ENCODE results near the gene RPS6KB1.
"Not testable (repeated sequence)": the region's sequence is repeated elsewhere in the genome, so short reads cannot be mapped to it uniquely, and the experiment has no call there.

Gene RPS6KB1

DNA sequence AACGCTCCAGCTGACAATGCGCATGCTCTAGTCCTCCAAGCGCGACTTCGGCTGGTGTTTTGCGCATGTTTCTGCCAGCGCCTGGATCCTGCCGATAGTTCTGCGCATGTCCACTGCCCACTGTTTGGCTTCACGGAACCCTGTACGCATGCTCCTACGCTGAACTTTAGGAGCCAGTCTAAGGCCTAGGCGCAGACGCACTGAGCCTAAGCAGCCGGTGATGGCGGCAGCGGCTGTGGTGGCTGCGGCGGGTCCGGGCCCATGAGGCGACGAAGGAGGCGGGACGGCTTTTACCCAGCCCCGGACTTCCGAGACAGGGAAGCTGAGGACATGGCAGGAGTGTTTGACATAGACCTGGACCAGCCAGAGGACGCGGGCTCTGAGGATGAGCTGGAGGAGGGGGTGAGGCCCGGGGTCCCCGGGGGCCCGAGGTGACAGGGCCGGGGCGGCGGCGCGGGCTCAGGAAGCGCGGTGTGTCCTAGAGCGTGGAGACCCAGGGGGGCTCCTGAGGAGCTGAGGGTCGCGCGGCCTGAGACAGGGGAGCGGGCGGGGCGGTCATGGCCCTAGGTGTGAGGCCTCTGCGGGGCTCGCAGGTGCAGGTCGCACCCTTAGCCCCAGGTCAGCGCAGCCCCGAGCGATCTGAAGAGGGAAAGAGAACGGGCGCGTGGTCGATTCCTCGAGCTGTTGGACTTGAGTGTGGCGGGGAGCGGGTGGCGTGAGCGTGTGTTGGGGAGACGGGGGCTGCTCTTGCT, at the start of gene RPS6KB1, which contains the start of gene TUBD1:
TSS of gene RPS6KB1 (plus strand) at position 198 of the 752 bp plus-strand sequence. CDS start at position 262, 64 bp downstream.
TSS of gene TUBD1 (minus strand) at position 20 of the 752 bp plus-strand sequence. CDS start 1,941 bp downstream, outside the sequence.
- peak; percentile 99 for DNase-seq (ENCODE audit: low read depth)

DNA sequence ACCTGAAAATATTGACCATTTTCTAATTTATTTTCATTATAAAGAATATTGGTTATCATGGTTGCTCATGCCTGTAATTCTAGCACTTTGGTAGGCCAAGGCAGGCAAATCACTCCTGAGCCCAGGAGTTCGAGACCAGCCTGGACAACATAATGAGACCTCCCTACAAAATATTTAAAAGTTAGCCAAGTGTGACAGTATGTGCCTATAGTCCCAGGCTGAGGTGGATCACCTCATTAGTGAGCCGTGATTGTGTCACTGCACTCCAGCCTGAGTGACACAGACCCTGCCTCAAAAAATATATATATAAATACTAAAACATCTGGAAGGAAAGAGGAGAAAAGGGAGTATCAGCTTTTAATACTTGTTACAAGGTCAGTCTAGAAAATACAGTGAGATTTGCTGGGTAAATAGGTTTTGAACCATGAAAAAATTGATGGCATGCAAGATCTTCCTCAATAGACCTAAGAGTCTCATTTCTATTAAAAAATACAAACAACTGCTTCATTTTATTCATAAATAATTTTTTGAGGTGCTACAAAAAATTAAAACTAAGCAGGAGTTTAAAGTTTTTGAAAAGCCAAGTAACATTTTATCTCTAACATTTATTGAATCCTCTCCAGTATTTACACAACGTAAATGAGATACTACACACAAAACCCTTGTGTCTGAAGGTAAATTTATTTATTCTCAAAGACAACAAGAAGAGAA, 47.9 kb upstream of the RPS6KB1 start:
- no peak for DNase-seq (ENCODE audit: low read depth)

DNA sequence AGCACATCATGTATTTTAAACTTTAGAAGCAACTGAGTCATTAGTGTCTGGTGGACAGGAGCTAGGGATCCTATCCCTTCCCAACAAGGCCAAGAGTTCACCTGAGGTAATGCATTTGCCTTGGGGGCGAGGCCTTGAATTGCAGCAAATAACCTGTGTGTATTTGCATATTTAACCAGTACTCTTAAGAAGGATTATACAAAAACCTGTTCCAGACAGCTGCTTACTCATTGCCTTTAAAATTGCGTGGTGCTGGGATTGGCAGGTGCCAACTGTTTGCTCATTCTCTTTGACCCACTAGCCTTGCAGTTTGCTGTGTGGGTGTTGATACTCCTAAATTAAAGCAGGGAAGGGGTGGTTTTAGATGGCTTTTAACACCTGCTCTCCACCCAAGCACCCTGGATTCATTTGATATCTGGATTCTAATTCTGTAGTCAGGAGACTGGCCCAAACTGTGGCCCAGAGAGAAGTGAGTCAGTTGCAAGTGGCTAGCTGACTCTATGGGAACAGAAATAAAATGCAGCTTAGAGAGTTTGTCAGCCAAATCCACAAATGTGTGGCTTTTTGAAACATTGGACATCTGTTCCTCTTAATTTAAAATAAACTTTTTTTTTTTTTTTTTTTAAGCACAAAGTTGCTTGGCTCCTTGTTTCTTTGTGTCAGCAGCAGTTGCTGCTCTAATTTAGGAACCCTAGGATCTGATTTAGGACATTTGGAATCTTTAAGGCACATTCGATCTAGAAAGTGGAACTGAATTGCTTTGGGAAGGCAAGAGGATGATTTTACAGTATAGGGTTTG, 47.1 kb upstream of the RPS6KB1 start:
- DNase-seq (ENCODE audit: low read depth), result no peak

DNA sequence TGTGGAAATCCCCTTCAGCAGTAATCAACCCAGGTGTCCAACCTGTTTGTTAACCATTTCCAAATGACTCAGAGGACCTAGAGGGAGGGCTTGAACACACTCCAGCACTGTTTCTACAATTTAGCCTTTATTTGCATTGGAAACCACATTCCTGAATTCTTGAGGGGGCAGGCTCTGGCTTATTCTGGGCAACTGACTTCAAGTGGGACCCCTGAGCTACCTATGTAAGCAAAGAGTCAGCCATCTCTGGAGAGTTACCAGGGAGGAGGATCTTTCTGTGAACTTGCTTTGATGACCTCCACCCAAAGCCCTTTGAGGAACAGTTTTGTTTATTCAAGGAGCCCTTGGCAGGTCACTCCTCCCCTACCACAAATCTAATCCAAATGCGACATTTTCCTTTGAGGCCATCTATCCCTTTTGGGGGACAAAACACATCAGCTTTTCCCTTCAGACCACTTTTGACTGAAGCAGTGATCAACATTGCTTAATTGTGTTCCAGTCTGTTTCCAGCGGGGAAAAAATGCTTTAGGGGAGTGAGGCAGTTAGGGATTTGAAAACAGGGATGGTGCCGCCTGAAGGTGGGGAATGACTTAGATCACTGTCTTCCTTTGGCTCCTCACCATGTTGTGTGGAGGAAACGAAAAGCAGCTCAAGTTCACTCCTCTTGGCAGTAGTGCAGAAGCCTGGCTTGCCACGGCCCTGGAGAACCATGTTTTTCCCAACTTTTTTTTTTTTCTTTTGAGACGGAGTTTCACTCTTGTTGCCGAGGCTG, 46.3 kb upstream of the RPS6KB1 start:
- no peak for DNase-seq (ENCODE audit: low read depth)

DNA sequence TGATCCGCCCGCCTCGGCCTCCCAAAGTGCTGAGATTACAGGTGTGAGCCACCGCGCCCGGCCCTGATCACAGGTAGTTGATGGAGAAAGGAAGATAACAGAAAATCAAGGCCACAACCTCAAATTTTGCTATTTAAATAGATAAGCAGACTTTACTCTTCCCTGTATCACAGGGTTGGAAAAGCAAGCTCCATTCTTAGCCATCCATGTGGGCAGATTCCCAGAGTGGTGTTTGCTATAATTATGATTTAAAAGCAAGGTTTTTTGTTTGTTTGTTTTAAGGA, 44.6 kb upstream of the RPS6KB1 start:
- no peak for DNase-seq (ENCODE audit: low read depth)

DNA sequence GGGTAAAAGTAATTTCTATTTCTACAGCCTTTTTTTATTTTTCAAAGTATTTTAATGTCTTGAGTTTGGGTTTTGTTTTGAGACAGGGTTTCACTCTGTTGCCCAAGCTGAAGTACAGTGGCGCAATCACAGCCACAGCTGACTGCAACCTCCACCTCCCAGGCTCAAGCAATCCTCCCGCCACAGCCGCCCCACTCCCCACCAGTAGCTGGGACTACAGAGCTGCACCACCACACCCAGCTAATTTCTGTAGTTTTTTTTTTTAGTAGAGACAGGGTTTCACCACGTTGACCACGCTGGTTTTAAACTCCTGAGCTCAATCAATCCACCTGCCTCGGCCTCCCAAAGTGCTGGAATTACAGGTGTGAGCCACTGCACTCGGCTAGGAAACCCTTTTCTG, 44.1 kb upstream of the RPS6KB1 start:
- DNase-seq (ENCODE audit: low read depth), result no peak

DNA sequence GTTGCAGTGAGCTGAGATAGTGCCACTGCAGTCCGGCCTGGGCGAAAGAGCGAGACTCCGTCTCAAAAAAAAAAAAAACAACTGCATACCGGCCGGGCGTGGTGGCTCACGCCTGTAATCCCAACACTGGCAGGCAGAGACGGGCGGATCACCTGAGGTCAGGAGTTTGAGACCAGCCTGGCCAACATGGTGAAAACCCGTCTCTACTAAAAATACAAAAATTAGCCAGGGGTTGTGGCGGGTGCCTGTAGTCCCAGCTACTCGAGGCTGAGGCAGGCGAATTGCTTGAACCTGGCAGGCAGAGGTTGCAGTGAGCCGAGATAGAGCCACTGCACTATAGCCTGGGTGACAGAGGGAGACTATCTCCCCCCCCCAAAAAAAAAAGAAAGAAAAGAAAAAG, 42.6 kb upstream of the RPS6KB1 start:
- not testable (repeated sequence) for DNase-seq (ENCODE audit: low read depth)

DNA sequence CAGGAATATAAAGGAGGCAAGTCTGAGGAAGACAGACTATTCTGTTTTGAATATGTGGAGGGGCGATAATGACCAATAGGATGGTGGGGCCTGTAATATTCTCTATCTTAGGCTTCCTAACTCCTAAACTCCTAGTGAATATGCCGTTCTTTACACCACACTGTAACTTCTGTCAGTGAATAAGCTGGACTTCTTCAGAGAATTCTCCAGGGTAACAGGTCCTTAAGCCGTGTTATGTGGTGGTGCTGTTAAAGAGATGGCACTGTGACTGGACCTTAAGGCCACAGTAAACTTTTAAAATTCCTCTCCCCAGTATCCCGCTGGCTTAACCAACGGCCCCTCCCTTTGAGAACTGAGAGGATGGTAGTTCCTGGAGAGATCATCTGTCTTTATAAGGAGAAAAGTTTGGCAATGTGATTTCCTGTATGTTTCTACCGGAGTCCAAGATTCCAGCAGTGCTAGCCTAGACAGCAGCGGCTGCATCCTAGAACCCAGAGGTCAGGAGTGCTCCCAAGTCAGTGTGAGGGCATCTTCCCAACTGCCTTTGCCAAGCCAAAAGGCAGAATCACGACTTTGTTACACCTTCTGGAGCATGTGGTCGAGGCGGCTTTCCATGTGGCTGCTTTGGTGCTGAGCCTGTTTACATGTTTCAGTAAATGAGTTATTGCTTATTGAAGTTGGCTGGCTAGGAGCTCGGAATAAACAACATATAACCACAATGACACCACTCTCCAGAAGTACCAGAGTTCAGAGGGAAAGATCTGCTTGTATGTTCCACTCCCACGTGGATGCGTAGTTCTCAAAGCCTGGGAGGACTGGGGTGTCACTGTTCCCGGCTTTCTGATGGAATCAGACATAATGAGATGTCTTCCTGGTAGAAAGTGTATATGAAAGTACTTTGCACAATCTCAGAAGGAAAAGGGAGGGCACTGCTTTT, 41.2 kb upstream of the RPS6KB1 start:
- DNase-seq (ENCODE audit: low read depth), result peak; percentile 93

DNA sequence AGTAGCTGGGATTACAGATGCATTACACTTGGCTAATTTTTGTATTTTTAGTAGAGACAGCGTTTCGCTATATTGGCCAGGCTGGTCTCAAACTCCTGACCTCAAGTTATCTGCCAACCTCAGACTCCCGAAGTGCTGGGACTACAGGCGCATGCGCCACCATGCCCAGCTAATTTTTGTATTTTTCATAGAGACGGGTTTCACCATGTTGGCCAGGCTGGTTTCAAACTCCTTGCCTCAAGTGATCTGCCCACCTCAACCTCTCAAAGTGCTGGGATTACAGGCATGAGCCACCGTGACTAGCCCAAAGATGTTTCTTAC, 40.1 kb upstream of the RPS6KB1 start:
- not testable (repeated sequence) for DNase-seq (ENCODE audit: low read depth)

DNA sequence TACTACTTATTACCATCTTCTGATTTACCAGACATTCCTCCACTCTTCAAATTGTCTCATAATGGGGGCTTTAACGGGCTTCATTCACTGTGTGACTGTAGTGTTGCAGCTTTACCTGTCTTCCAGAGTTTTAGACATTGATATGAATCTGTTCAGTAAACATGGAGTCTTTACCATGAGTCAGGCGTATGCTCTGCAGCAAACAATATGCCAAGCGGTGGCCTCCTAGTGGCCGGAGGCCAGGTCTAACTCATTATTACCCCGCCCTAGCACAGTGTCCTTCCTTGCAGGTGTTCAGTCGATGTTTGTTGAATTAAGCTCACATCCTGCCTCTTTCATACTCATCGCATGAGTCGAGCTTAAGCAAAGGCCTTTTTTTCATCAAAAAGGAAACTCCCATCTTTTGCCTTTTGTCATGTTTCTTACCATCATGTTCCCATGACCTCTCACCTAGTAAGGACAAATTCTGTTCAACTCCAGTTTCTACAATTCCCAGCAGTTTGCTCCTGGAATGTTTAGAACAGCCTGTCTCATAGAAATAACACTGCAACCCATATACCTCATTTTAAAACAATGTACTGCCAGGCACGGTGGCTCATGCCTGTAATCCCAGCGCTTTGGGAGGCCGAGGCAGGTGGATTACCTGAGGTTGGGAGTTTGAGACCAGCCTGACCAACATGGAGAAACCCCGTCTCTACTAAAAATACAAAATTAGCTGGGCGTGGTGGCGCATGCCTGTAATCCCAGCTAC, 39.6 kb upstream of the RPS6KB1 start:
- DNase-seq (ENCODE audit: low read depth), result no peak

DNA sequence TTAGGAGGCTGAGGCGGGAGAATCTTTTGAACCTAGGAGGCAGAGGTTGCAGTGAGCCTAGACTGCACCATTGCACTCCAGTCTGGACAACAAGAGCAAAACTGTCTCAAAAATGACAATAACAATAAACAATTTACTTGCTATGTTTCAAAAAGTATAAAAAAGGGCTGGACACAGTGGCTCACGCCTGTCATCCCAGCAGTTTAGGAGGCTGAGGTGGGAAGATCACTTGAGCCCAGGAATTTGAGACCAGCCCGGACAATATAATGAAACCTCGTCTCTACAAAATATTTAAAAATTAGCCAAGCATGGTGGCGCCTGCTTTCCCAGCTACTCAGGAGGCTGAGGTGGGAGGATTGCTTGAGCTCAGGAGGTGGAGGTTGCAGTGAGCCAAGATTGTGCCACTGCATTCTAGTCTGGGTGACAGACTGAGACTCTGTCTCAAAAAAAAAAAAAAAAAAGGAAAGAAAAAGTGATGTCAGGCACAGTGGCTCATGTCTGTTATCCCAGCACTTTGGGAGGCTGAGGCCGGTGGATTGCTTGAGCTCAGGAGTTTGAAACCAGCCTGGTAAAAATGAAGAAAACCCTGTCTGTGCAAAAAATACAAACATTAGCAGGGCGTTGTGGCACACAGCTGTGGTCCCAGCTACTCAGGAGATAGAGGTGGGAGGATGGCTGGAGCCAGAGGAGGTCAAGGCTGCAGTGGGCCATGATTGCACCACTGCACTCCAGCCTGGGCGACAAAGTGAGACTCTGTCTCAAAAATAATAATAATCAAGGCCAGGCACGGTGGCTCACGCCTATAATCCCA, 38.8 kb upstream of the RPS6KB1 start:
- not testable (repeated sequence) for DNase-seq (ENCODE audit: low read depth)

DNA sequence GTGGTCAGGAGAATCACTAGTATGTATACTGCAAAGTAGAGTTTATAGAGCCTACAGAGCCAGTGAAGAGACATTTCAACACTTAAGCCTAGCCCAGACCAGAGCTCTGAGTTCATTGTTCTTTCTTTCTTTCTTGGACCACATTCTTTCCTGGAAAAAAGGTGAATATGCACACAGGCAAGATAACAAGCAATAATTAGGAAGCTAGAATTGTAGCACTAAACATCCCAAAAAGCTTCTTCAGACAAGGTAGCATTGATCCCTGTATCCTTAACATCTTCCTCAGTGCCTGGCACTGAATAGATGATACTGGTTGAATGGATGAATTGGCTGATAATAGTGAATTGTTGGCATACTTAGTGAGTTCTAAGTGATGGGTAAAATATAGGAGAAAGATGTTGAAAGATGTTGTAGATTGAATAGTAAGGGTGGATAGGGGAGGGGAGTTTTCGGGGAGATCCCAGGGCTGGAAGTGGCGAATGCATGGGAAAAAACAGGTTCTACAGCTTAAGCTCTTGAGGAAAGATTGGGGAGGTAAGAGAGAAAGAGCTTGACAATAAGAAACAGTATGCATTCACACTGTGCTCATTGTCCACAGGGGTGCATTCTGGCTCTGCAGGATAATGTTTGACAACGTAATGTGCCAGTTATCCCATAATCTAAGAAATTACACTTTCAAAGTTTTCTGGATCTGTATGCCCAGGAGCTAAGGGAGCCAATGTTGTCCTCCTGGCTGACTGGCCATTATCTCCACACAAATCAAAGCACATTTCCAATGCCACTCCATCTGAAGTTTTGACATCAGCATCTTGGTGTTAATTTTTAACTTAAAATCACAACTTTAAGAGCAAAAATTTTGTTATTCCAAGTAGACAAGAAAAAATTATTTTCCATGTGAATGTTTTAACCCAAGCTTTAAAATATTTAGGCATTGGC, 35.8 kb upstream of the RPS6KB1 start:
- DNase-seq (ENCODE audit: low read depth), result no peak

DNA sequence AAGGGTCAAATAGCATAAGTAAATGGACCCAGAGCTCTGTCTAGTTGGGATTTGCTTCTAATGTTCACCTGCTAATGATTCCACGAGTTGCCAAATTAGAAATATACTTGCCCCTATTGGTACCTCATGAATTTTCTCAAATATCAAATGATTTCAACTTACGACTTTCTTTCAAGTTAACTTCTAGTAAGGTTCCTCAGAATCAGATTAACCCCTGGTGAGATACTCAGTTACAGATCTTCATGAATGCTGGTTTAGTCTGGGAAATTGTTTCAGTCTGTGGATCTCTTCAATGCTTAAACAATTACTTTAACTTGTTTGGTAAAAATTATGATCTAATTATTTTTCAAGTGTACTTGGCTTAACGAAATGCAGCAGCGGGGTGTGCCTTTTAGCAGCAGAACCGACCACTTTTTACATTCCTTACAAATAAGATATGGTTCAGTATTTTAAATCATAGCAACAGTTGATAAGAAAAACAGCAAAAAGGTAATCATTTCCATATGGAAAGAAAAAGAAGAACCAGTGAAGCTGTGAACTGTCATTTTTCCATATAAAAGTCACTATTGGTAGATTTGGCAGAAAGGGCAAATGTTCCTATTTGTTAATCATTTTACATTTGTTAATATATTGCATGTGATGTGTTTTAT, 34.6 kb upstream of the RPS6KB1 start:
- DNase-seq (ENCODE audit: low read depth), result peak; percentile 26

DNA sequence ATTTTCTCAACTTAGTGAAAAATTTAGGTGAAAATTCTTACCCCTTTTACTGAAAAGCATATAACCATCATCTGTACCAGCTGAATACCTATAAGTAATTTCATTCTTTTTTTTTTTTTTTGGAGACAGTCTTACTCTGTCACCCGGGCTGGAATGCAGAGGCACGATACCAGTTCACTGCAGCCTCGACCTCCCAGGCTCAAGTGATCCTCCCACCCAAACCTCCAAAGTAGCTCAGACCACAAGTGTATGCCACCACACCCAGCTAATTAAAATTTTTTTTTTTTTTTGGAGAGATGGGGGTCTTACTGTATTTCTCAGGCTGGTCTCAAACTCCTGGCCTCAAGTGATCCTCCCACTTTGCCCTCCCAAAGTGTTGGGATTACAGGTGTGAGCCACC, 34.0 kb upstream of the RPS6KB1 start:
- no peak for DNase-seq (ENCODE audit: low read depth)

DNA sequence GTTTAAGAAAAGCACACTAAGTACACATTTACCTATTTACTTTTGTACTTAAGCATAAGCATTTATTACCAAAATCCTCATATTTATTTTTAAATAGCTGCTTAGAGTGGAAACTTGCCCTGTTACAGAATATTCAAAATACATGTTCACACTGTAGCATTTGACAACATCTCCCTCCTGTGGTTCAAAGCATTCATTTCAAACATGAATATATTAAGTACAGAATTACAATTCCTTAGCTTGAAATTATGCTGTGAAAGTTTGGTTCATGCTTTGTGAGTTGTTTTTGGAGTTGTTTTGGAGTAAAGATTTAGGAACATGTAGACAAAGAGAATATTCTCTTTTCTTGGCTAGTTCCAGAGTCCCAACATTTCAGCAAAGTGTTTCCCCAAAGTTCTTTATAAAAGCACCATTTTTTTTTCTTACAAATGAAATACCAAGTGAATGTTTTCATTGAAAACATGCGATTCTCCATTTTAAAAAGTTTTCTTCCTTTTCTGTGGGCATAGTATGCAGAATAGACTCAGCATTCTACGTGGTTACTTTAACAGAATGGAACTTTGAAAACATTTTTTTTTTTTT, 33.4 kb upstream of the RPS6KB1 start:
- peak; percentile 28 for DNase-seq (ENCODE audit: low read depth)

DNA sequence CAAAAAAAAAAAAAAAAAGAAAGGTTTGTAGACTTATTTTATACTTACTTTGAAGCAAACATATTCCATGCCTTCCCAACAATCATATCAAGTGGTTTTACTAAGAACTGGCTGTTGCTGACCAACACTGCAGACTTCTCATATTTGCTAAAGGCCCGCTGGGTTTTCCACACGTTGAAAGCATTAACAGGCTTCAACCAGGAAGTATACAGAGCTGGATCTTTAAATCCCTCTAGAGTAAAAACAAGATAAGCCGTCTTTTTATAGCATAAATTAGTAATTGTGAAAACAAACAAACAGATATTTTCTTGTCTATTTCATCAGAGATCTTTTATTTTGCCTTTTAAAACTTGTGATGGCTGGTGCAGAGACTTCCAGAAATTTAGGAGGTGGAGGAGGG, 29.3 kb upstream of the RPS6KB1 start:
- no peak for DNase-seq (ENCODE audit: low read depth)

DNA sequence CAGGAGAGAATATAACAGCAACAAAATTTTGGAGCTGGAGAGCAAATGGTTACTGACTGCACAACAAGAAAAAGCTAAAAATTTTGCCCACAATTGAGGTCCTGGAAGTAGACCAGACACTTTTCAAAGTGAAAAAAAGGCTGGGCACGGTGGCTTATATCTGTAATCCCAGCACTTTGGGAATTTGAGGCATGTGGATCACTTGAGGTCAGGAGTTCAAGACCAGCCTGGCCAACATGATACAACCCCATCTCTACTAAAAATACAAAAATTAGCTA, 23.0 kb upstream of the RPS6KB1 start:
- DNase-seq (ENCODE audit: low read depth), result no peak

DNA sequence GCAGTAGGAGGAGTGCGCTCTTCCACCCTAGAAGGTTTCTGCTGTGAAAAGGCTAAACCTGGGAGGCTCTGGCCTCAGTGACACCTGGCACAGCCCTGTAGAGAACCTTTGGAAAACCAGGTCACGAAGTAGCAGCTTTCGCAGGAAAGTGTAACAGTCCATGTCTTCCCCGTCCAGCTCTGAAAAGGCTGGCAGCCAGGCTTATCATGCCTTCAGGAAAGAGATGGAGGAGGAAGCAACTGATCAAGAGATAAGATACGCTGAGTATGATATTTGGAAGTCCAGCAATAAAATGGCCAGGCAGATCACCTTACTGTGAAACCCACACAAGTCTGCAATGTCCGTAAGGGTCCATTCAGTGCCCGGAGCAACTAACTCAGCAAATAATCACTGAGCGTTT, 22.4 kb upstream of the RPS6KB1 start:
- DNase-seq (ENCODE audit: low read depth), result no peak

Measured in GM04504 (cell line).